LHCN-M2 (cell line): ENCODE results near the gene CUEDC1. TPM values are rescaled to one million over a fixed set of nuclear protein-coding genes. Genes with fewer than 3 reads are reported as not detected.

Experiments used
- DNase-seq: peaks from one replicate; pipeline ENCODE4 v3.0.0-alpha.2; 2012; ENCODE audit warnings: low read depth
- polyA plus RNA-seq: library from polyadenylated mRNA; unstranded; fragments of >200 nt; gene quantifications from one replicate; pipeline ENCODE4 v1.2.1, GENCODE V29; 2012; ENCODE audit warnings: missing spikeins
- total RNA-seq: library from RNA; depleted of rRNA; stranded (reverse); fragments of >200 nt; gene quantifications from 2 replicates; pipeline ENCODE4 v1.2.3, GENCODE V29; 2014; rRNA removed

Gene CUEDC1, protein sequence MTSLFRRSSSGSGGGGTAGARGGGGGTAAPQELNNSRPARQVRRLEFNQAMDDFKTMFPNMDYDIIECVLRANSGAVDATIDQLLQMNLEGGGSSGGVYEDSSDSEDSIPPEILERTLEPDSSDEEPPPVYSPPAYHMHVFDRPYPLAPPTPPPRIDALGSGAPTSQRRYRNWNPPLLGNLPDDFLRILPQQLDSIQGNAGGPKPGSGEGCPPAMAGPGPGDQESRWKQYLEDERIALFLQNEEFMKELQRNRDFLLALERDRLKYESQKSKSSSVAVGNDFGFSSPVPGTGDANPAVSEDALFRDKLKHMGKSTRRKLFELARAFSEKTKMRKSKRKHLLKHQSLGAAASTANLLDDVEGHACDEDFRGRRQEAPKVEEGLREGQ
- total RNA-seq, result 22.9 and 29.6 TPM in 2 replicates
- polyA plus RNA-seq, result 56.4 TPM

DNA sequence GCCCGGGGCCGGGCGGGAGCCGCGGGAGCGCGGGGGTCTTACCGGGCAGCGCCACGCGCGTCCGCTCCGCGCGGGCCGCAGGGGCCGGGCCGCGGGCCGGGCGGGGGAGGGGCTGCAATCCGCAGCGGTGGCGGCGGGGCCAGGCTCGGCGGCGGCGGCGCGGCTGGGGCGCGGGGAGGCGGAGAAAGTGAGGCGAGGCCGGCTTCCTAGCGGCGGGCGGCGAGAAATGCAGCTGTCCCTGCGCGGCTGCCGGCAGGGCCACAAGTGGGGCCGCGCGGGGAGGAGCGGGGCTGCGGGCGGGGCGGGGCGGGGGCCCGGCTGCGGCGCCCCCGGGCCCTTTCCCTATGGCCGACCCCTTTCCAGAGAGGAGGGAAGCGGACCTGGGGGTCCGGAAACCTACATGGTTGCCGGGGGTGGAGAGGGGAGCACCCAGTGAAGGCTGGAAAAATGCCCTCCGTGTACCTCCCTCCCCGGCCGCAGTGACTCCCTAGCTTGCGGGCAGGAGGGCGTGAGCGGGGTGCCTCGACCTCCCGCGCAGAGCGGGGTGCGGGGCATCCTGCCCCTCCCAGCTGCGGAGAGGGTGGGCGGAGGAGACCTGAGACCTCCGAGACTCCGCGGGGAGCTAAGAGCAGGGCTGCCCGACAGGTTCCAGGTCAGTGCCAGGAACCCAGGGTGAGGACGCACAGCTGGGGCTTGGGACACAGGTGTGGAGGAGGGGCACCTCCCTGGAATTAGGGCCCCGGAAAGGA is at the start of gene CUEDC1:
Gene CUEDC1, minus strand, starts transcription at position 230 of the 749 bp plus-strand sequence. CDS start 69,848 bp downstream, outside the sequence.
- no peak for DNase-seq

- DNase-seq, result no peak
Measured at GRCh38 chr17:58004060-58004459, 48.8 kb upstream of the CUEDC1 start.

GRCh38 chr17:58002973-58003372 is 47.8 kb upstream of the CUEDC1 start:
- no peak for DNase-seq

GRCh38 chr17:58002154-58002948 is 47.1 kb upstream of the CUEDC1 start:
- DNase-seq, result no peak

- DNase-seq, result no peak
Measured at GRCh38 chr17:58001461-58002124, 46.4 kb upstream of the CUEDC1 start.

- DNase-seq, result peak; percentile 79
Measured at GRCh38 chr17:57999496-58000017, 44.3 kb upstream of the CUEDC1 start.

GRCh38 chr17:57999010-57999495 is 43.8 kb upstream of the CUEDC1 start:
- no peak for DNase-seq

DNA sequence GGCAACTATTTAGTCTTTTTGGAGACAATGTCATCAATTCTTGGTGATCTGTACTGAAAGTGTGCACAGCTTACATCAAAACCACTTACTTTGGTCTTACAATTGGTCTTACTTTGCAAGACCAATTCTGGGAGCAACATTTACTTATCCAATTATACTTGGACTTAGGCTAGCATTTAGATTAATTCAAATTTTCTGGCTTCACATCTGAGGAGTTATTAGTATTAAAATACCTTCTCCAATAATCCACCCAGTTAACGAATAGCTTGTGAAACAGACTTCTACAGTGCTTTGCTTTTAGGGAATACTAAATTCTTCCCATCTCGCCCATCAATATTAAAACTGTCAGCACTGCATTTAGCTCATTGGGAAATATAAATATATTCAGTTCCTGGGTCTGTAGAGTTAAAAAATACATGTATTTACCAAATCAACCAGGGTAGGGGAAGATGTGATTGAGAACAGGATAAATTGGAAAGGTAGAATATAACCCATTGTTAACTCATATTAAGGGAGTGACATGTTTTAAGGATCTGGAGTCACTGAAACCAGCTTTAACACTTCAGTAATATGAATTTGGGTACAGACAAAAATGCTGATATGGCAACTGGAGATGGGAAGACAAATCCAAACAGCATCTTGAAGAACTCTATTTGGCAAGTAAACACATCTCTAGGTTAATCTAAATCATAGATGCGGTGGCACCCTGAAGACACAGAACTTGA is 42.0 kb upstream of the CUEDC1 start:
- no peak for DNase-seq

GRCh38 chr17:57995076-57995956 is 40.1 kb upstream of the CUEDC1 start:
- peak; percentile 84 for DNase-seq

- DNase-seq, result no peak
Measured at GRCh38 chr17:57994436-57994835, 39.2 kb upstream of the CUEDC1 start.

DNA sequence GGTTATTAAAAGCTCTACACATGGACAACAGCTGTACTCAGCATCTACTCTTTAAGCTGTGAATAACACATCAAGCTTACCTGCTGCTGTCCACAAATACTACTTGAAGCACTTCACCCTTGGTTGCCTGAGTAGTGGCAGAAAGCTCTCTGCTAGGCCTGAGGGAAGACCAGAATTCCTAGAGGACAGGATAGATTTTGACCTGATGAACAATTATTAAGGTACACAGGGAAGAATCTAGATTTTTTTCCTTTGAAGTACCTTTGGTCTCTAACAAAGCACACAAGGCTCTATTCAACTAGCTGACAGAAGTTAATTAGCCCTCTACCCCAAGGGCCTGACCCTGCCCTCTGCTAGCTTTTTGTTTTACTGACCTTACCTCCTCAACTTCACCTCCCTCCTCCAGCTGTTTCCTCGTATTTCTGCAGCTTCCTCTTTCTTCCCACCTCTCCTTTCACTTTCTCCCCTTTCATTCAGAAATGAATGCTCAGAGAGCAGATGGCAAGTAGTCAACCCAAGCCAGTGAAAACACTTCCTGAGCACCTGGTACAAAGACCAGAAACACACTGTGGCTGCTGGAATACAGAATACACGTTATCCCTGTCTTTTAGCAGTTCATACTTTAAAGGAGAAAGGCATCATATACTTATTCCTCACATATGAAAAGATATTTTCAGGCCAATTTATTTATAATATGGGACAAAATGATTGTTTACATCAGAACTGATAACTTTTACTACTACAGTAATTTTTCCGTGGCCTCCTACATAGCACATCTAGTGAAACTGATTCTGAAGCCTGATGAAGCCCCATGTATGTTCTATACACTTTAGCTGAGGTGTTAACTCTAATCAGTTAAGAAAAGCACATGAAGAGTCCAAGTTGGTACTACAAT is 38.5 kb upstream of the CUEDC1 start:
- no peak for DNase-seq

- no peak for DNase-seq
Measured at GRCh38 chr17:57991537-57991936, 36.3 kb upstream of the CUEDC1 start.

DNA sequence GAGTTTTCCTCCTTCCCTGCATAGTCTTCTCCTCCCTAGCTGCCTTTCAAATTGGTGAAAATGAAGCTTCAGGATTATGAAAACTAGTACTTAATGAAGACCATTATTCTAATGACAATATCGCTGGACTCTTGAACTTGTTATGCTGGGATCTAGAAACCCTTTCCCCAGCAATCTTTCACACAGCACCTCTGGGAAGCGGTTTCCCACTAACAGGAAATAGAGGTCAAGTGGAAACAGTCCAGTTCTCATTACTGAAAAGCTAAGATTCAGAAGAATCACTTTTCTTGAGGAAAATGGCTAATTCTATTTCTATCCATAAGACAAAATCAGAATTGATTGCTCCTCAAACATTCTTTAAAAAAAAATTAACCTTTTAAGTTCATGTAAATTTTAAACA is 34.8 kb upstream of the CUEDC1 start:
- no peak for DNase-seq

DNA sequence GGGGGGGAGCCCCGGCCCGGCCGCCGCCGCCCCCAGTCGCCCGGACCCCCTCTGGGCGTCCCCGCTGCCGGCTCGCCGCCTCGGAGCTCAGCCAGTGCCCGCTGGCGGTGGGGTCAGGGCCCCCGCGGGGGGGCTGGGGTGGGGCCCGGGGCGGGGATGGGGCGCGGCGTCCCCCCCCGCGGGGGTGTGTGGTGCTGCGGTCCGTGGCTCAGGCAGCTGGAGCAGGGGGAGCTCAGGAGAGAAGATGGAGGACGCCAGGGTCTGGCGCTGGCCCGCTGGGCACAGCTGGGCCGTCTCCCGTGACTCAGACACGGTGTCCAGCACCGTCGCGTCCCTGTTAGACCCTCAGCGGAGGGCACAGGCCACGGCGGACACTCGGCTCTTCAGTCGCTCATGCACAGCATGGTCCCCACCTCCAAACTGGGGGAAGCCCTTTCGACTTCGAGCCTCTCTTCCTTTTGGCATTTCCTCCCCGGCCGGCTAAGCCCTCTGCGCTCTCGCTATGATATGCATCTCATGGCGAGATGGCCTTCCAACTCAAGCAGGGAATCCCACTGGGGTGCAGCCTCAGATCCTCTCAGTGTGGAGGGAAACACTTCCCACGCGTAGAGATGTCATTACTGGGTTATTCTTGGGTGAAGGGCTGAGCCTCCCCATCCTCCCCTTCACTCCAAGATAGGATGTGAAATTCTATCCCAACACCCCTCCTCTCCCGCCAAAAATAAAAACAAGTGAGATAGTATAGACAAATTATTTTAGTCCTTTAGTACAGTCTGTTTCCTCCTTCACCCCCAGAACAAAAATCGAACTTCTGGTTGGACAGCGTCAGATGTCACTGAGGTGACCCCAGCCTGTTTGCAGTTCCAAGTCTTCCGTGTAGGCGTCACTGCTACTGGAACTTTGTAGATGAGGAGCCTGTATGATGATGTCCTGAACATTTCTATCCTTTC is 33.4 kb upstream of the CUEDC1 start:
- DNase-seq, result peak; percentile 78

DNA sequence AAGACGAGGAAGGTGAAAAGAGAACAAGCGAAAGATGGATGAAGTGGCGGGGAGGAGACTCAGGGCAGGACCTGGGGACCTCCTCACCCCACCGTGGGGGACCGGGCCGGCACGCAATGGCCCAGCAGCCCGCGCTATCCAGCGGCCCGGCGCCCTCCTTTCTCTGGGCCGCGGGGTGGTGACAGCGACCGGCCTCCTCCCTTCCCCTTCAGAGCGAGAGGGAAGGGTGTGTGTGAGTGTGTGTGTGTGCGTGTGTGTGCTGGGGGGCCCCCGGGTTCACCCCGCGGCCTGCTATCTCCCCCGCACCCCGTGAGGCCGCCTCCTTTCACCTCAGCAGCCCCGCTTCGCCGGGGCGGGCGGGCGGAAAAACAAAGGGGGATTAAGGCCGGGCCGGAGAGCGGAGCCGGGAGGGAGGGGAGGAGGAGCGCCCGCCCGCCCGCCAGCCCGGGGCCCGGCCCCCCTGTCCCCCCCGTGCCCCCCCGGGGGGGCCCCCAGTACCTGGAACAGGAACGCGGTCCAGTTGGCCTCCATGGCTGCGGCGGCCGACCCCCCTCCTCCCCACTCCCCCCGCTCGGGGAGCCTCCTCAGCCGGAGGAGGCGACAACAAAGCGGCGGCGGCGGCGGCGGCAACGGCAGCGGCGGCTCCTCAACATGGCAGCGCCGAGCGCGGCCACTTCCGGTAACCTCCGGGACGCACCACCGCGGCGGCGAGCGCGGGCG is 32.5 kb upstream of the CUEDC1 start, which contains the start of gene VEZF1:
Gene VEZF1, minus strand, starts transcription at position 674 of the 720 bp plus-strand sequence. Its CDS starts 143 bp downstream, at position 531.
- peak; percentile 70 for DNase-seq
